NCI-H345 treated with DMSO at 0.1 percent for 48 hours (cell line): ENCODE data around the gene TBC1D22A.
"Not testable (repeated sequence)": the region's sequence is repeated elsewhere in the genome, so short reads cannot be mapped to it uniquely, and the experiment has no call there.

Experiments used
- DNase-seq: peaks from one replicate; lab custom pipeline; 2025; ENCODE audit not compliant: unreplicated experiment; lab: John Stamatoyannopoulos, UW

TBC1D22A gene

DNA sequence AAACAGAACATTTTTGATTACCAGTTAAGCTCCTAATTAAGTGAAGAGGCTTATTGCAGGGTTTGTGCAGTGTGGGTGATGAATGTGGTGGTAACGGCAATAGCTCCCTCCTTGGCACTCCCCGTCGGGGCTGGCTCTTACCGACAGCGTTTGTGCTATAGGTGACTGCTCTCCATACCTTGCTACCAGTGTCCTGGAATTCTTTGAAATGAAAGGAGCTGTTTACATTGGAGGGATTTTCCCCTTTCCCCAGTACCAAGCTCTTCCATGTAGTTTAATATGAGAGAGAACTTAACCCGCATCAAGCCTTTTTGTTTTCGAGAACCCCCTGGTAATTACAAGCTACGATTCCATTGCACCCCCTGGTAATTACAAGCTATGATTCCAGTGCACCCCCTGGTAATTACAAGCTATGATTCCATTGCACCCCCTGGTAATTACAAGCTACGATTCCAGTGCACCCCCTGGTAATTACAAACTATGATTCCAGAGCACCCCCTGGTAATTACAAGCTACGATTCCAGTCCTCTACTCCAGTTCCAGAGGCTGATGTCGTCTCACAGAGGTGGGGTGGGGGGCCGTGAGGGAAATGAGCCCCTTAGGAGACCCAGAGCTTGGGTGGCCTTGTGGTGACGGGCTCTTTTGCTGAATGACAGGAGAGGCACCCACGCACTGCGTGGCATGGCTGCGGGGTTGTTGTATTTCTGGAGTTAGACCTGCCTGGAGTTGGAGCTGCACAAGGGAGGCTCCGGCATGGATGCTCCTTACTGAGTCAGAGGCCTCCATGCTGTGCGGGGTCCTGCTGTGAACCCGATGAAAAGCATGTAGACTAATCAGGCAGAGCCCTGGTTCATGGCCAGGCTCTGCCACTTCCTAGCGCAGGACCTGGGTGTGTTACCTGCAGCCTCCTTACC is 205.3 kb downstream of the TBC1D22A start:
- no peak for DNase-seq

DNA sequence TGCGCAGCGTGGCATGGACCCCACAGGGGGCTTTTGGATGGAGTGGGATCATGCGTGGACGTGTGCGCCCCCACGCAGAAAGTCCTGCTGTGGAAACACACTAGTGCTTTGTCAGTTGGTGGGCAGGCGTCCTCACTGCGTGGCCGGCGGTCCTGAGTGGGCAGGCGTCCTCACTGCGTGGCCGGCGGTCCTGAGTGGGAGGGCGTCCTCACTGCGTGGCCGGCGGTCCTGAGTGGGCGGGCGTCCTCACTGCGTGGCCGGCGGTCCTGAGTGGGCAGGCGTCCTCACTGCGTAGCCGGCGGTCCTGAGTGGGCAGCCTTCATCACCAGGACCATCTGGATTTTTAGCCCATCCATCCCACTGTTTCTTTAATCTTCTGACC is 205.9 kb downstream of the TBC1D22A start:
- no peak for DNase-seq

DNA sequence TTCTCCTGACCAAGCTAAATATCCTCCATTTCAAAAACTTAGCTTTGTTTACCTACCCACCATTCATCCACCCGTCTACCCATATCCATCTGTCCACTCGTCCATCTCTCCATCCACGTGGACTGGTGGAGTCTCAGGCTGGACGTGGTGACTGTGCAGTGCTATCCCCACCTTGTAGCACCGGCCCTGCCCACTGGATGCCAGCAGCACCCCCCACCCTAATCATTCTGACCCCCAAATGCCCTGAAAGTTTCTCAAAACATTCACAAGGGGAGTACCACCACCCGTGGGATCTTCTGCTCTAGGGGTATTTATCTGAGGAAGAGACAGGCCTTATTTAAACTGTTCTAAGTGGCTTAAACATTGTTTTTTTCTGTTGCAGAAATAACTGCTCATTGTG is 206.4 kb downstream of the TBC1D22A start:
- no peak for DNase-seq

DNA sequence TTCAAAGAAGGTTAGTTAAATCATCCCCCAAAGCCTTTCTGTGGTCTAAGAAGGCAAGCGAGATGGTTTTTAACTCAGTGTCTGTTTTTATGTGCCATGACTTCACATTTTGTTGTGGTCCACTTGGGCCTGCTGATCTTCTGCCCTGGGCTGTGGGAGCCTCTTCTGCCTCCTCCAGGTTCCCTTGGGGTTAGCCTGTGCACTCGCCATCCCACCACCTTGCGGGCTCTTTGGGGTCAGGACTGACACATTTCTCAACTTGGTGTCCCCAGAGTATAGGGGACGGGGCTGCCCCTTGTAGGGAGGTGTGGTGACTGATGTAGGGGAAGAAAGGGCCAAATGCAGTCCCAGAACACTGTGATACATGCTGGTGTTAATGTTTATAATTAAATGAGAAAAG is 207.0 kb downstream of the TBC1D22A start:
- DNase-seq = no peak

DNA sequence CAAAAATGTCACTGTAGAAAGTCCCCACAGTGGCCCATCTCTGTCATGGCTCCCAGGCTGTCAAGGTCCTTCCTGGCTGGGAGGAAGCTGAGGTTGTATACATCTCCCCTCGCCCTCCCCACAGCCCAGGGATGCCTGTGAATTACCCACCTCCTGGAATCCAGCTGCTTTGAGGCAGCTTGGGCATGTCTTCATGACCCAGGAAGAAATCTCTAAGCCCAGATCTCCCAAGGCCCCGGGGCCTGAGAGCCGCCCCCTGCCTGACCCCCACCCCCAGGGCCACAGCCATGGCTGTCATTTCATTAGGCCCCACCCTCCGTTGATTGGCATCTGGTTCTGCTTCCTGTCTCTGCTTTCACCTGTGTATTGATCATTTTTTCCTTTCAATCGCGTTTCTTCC is 207.5 kb downstream of the TBC1D22A start:
- no peak for DNase-seq

DNA sequence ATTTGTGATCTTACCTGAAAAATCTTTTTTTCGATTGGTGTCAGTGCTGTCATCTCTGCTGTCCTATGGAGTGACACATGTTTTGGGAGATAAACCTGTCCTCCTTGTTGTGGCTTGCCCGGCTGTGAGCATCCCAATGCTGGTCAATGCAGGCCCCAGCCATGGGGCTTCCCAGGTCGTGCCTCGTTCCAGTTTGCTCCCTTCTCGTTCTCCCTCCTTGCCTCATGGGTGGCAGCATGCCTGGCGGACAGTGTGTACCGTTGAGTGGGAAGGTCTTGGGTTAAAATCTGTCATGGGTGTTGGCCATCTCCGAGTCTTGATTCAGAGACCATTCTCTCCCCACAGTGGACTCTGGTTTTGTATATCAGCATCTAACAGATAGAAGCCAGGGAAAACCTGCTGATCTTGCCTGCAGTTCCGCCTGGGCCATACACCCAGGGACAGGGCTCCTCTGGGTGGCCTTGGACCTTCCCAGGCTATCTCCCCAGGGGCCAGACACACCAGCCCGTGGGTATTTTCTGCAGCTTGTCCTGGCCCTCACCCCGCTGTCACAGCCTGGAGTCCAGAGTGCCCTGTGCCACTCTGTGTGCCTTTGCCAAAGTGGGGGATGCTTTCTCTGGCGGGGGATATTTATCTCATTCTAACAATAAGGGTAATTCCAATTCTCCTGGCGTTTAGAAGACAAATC is 208.1 kb downstream of the TBC1D22A start:
- DNase-seq = no peak

DNA sequence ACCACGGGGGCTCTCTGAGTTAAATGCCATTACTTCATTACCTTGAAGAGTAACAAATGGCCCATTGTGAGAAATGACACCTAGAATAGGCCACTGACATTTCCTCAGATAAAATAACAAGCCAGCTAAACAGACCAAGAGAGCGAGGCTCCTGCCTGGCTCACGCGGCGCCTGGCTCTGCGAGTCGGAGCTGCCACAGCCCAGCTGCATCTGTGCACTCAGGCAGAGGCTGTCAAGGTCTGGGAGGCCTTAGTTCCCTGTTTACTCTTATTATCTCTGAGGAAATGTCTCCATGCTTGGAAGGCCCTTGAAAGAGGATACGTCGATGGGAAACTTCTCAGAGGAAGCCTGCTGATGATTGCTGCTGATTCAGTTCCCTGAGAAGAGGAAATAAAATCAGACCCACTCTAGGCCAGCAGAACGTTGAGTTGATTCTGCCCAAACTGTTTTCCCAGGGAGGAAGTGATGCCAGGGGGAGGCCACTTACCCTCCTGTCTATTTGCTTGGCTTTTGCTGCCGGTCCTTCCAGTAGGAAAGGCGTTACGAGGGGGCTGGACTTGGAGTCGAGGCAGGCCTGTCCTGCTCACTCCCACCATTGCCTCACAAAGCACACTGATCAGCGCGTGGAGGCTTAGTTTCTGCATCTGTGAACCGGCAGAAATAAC is 208.8 kb downstream of the TBC1D22A start:
- DNase-seq = no peak

DNA sequence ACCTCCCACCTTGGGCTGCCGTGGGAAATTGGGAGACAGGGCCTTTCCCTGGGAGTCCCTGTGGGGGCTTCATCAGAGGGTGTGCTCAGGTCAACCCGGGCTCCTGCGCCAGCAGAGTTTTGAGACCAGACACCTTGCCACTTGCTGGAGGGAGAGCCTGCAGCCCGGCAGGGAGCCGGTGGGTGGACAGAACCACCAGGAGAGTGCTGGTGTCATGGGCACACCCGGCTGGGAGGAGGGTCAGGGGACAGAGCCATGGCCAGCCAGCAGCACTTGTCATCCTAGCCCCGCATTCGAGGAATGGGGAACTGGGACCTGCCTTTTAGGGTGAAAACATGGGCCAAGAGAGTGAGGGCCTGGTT is 209.3 kb downstream of the TBC1D22A start:
- no peak for DNase-seq

DNA sequence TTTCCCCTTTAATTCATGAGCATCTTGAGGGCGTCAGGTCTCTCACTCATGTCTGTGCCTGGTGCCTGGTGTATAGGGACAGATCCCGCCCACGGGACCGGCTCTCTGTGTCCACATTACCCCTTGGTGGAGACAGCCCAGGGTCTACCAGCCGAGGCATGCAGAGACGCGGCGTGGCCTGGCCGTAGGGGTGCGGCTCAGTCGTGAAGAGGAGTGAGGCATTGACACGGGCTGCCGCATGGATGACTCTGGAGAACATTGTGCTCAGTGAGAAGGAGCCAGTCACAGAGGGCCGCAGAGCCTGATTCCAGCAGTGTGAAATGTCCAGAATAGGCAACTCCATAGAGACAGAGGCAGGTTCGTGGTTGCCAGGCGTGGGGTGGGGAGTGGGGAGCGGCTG is 209.8 kb downstream of the TBC1D22A start:
- DNase-seq = no peak

DNA sequence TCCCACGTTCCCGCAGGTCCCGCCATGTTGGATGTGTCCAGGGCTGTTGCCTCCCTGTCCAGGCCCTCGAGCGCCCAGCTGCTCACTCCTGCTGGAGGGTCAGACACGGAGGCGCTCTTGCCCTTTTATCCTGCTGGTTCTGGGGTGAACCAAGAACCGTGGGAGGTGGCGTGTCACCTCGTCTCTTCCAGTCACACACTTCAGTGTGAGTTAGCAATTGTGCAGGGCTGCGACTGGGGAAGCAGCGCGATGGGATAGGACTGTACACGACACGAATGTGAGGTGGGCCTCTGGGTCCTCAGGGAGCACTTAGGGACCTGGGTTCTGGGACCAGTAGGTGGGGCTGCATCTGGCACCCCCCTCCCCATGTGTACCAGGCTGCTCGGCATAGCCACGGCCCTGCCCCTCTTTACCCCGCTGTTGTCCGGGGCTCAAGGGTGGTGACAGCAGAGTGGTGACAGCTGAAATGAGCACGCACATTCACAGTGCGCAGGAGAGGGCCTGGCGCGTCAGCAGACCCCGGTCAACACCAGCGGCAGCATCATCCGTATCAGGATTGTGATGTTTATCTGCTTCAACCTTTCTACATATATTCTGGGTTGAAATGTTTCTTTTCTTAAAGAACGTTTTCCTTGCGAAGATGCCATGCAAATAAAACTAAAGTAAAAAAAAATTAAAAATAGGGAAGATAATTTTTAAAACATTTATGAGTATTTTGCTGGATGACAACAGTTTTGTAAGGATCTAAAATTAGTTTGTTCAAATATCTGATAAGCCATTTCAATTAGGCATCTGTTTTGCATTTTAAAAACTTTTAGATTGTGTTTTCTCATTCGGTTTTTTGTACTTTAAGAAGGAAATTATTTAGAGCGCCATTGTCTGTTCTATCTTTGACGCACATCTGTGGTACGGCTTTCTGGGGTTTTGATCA is 210.7 kb downstream of the TBC1D22A start:
- no peak for DNase-seq

DNA sequence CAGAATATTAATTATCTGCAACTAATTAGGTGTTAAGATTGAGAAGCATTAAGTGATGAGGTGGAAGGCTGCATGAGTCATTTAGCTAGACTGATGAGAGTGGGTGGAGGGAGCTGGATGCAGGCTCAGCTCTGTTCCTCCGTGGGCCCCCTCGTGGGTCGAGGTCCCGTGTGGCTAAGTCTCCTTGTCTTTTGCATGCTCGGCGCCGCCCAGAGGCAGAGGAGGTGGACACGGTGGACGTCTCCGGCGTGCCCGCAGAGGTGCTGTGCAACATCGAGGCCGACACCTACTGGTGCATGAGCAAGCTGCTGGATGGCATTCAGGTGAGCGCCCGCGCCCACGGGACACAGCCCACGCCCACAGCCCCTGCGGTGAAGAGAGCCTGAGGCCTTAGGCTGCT is 211.6 kb downstream of the TBC1D22A start:
- DNase-seq = no peak

DNA sequence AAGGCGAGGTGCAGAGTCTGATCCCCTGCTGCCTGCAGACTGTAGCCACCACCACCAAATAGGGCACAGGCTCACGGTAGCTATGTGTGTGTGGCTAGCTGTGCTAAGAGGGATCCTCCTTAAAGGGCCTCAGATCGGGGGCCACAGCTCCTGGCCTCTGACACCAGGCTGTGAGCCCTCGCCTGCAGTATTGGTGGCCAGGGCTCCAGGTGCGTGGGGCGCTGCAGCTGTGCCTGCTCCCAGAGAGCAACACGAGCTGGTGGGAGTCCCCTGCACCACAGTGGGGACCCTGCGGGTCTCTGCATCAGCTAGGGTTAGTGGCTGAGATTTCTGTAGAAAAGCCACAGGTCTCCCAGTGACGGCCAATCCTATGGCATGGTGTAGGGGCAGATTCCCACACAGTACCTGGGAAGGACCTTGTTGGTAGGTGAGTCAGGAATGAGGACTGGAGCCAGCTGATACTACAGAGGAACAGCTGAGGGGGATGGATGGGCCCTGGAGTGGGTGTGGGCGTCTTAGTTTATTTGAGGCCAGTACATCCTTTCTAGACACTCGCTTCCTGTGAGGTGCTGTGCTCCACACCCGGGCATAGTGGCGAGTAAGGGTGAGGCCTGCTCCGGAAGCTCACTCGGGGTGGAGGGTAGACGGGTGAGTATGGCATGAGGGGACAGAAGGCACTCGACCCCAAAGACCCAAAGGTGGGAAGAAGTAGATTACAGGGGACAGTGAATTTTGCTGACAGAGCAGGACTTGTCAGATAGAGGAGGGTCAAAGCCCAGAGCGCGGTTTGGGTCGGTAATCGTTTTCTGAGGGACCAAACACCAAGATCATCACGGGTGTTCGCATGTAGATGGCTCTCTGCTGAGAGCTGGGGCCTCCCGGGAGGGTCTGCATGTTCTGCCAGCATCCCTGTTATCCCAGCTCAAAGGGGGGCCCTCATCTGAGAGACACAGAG is 212.5 kb downstream of the TBC1D22A start:
- DNase-seq = no peak

DNA sequence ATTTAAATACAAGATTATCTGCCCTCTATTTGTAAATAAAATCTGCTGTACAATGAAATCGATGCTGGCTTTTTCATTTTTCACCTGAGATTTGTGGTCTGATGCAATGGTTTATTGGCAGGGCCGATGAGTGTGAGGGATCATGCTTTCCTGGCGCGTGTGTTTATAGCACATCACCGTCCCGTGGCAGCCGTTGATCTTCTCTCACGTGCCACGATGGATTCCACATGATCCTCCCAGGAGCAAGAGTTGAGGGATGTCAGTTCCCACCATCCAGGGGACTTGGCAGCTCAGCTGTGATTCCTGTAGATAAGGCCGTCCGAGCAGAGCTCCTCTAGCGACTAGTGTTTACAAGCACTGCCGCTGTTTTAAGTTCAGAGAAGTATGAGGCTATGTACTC is 213.7 kb downstream of the TBC1D22A start:
- no peak for DNase-seq

DNA sequence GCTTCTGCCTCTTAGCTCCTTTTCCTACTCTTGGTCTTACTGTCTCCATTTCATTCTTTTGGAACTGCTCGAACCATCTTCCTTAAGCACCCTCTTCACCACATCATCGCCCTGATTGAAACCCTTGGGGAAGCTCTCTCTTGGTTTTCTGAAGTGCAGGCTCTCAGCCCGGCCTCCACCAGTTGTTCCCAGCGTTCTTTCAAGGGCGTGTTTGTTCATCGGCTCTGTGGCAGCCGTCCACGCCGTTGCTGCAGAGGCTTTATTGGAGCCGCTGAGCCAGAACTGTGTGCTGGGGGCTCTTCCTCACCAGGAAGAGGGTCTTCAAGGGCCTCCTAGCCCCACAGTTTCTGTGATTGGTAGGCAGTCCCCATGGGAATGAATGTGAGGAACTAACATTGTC is 214.1 kb downstream of the TBC1D22A start:
- no peak for DNase-seq

DNA sequence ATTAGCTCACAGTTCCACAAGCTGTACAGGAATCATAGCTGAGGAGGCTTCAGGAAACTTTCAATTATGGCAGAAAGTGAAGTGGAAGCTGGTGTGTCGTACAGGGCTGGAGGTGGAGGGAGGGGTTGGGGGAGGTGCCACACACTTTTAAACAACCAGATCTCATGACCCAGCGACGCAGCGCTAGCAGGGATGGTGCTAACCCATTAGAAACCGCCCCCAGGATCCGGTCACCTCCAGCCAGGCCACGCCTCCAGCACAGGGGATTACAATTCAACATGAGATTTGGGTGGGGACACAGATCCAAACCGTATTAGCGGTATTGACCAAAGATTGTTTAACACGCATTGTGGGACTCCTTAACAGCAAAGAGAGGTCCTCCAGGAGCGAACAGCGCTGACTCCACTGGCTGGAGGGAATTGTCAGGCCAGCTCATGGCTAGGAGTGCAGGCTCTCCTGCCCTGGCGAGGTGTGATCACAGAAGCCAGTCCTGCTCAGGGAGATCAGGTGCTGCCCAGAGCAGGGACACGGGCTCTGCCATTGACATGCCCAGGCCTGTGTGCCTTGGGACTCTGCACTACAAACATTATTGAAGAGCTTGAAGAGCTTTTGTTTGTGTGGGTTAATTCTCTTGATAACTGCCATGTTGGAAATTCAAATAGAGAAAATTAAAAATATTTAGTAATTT is 215.3 kb downstream of the TBC1D22A start:
- no peak for DNase-seq

DNA sequence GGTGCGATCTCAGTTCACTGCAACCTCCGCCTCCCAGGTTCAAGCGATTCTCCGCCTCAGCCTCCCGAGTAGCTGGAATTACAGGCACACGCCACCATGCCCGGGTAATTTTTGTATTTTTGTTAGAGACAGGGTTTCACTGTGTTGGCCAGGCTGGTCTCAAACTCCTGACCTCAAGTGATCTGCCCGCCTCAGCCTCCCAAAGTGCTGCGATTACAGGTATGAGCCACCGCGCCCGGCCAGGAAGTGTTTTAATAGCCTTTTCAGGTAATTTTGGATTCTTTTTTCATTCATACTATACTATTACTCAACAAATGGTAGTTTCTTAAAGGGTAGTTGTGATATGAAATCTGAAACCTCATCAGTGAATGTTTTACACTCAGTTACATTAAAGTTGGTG is 216.2 kb downstream of the TBC1D22A start:
- DNase-seq = not testable (repeated sequence)

DNA sequence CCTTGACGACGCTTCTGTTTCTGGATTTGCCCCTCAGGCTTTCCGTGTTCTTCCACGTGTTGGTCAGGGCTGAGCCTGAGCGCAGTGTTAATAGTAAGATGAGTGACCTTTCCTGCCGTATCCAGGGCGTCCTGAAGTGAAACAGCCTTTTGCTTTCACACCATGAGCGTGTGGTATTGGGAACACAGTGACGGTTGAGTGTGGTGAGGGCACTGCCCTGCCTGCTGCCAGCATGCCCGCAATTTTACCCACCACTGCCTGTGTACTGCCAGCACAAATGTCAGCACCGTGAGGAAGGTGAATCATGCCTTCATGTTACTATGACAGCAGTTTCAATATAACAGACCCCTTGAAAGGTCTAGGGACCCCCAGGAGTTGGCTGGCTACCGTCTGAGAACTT is 217.1 kb downstream of the TBC1D22A start:
- no peak for DNase-seq

DNA sequence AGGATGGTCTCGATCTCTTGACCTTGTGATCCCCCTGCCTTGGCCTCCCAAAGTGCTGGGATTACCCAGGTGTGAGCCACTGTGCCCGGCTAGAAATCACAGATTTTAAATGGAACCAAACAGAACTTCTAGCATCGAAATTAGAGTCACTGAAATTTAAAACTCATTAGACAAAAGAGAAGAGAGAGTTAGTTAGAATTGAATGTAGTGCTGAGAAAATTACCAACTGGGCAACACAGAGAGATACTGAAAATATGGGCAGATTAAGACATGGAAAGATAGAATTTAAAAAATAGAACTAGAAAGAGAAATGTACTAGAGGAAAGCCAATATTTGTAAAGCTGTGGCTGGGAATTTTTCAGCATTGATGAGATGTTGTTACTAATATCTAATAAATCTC is 217.9 kb downstream of the TBC1D22A start:
- DNase-seq = no peak

DNA sequence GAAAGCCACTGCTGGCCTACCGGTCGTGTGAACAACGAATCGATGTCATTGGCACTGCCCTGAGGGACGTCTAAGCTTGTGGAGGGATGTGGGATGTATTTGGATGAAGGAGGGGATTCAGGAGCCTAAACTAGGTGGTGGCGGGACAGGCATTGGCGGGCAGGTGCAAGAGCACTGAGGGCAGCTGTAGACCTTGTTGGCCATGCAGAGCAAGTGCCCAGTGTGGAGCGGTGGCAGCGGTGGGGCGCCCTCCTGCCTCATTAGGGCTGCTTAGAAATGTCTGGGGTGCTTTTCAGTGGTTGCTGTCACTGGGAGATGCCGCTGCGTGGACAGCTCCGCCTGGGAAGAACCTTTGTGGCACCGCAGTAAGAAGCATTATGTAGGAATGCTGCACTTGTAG is 220.2 kb downstream of the TBC1D22A start:
- no peak for DNase-seq
